GM12878 (cell line): ENCODE results near the gene WIPF2. TPM values are rescaled to one million over a fixed set of nuclear protein-coding genes. Genes with fewer than 3 reads are reported as not detected.

Experiments used
- ATAC-seq: fragments of 200-7000 bp; cut with Tn5 transposase; 3 replicates; pipeline ENCODE4 v1.9.1; 2020; ENCODE audit warnings: mild to moderate bottlenecking, moderate library complexity
- BruUV-seq: library from RNA; stranded (reverse); fragments of 400-500 nt; replicated peaks from 2 replicates; lab custom pipeline; 2021; lab: Mats Ljungman, UMichigan
- CTCF ChIA-PET: fragments of 300-600 bp; sonication (Branson Sonifier 250); formaldehyde crosslinking; extraction: SDS; loops from one replicate; lab custom pipeline; 2021; ENCODE audit warnings: inconsistent platforms; lab: Yijun Ruan, JAX
- POLR2A ChIA-PET: fragments of 350-600 bp; formaldehyde crosslinking; extraction: SDS; loops from one replicate; lab custom pipeline; 2021; ENCODE audit warnings: inconsistent platforms; lab: Charles Lee
- RAD21 ChIA-PET: fragments of 300-600 bp; sonication (Branson Sonifier 250); formaldehyde crosslinking; loops from one replicate; lab custom pipeline; 2023; ENCODE audit warnings: antibody characterized with exemption; ENCODE audit not compliant: unreplicated experiment; lab: Charles Lee
- SMC1A ChIA-PET: fragments of 300-600 bp; sonication (Branson Sonifier 250); formaldehyde crosslinking; loops from one replicate; lab custom pipeline; 2023; ENCODE audit not compliant: unreplicated experiment, uncharacterized antibody; lab: Charles Lee
- DNase-seq: peaks from one replicate; pipeline ENCODE4 v3.0.0-alpha.2; 2011; ENCODE audit warnings: low read depth, low spot score
- FAIRE-seq: peaks from 3 replicates; lab custom pipeline; 2011; peaks lifted over from hg19 to GRCh38; lab: Jason Lieb, UNC
- H2AFZ ChIP-seq: 2 replicates; pipeline ENCODE4 v1.6.0; 2011; ENCODE audit warnings: low read depth, low read length, control low read depth; ENCODE audit not compliant: control insufficient read depth
- H3K27ac ChIP-seq: 2 replicates; pipeline ENCODE4 v1.5.1; 2011; ENCODE audit warnings: control low read depth; ENCODE audit not compliant: control insufficient read depth, insufficient read depth
- H3K27me3 ChIP-seq, 2 experiments: replicated peaks in 1 of 2; 2 replicates each; pipeline versions ENCODE4 v1.6.0 to v1.6.1; 2011; ENCODE audit warnings: low read length in 1 of 2; ENCODE audit not compliant: control insufficient read depth in 2 of 2, insufficient read depth in 2 of 2
- H3K36me3 ChIP-seq, 2 experiments: 2 replicates each; pipeline ENCODE4 v1.5.1; 2011; ENCODE audit warnings: low read length in 1 of 2; ENCODE audit not compliant: control insufficient read depth in 2 of 2, insufficient read depth in 2 of 2
- H3K4me1 ChIP-seq: 2 replicates; pipeline ENCODE4 v1.6.1; 2011; ENCODE audit warnings: mild to moderate bottlenecking, low read length, moderate library complexity, mixed read lengths; ENCODE audit not compliant: control insufficient read depth, insufficient read depth
- H3K4me2 ChIP-seq: 2 replicates; pipeline ENCODE4 v1.6.0; 2011; ENCODE audit warnings: control low read depth; ENCODE audit not compliant: control insufficient read depth, insufficient read depth
- H3K4me3 ChIP-seq: fragments of 200-600 bp; sonication (generic); 2 replicates; pipeline ENCODE4 v1.5.1; 2016
- H3K79me2 ChIP-seq: 2 replicates; pipeline ENCODE4 v1.6.0; 2011; ENCODE audit warnings: low read length; ENCODE audit not compliant: control insufficient read depth, insufficient read depth
- H3K9ac ChIP-seq: 2 replicates; pipeline ENCODE4 v1.8.0; 2011; ENCODE audit warnings: low read length, control low read depth, mixed read lengths; ENCODE audit not compliant: control insufficient read depth, insufficient read depth
- H3K9me3 ChIP-seq: replicated peaks from 3 replicates; pipeline ENCODE4 v1.5.1; 2011; ENCODE audit warnings: mild to moderate bottlenecking, low read length; ENCODE audit not compliant: control insufficient read depth, insufficient read depth
- H4K20me1 ChIP-seq: 2 replicates; pipeline ENCODE4 v1.6.0; 2011; ENCODE audit not compliant: control insufficient read depth, insufficient read depth
- FOXM1 ChIP-seq: IDR thresholded peaks from 2 replicates; pipeline ENCODE4 v1.6.1; 2012; ENCODE audit warnings: low read depth, mild to moderate bottlenecking, inconsistent platforms, low read length, moderate library complexity
- GABPA ChIP-seq: IDR thresholded peaks from 2 replicates; pipeline ENCODE4 v1.6.1; 2014; ENCODE audit warnings: antibody characterized with exemption, low read depth, mild to moderate bottlenecking, inconsistent platforms
- NFIC ChIP-seq: IDR thresholded peaks from 2 replicates; pipeline ENCODE4 v1.6.1; 2012; ENCODE audit warnings: low read depth, mild to moderate bottlenecking, inconsistent platforms, low read length, moderate library complexity
- RCOR1 ChIP-seq: conservative IDR thresholded peaks from 2 replicates; pipeline ENCODE4 v1.6.1; 2012; ENCODE audit warnings: low read depth, low read length, improper control_type of control experiment
- SMAD5 ChIP-seq: IDR thresholded peaks from 2 replicates; pipeline ENCODE4 v1.6.1; 2016; ENCODE audit warnings: antibody characterized with exemption, low read depth
- ZNF274 ChIP-seq: IDR thresholded peaks from one replicate; pipeline ENCODE4 v1.8.0; 2011; ENCODE audit not compliant: insufficient read length, insufficient read depth
- WGBS: methylation state at CpG from one replicate; pipeline ENCODE4 v1.1.6; 2016; ENCODE audit warnings: low lambda C conversion rate; ENCODE audit not compliant: insufficient replicate concordance, insufficient coverage; ENCODE audit errors: missing lambda C conversion rate; 5-methylcytosine and 5-hydroxymethylcytosine counted together
- in situ Hi-C: fragments of 300-500 bp; cut with MboI; formaldehyde crosslinking; loops from 9 replicates; pipeline ENCODE4 v1.14.3; 2018; ENCODE audit warnings: mixed read lengths
- intact Hi-C: fragments of 100-400 bp; cut with micrococcal nuclease; formaldehyde crosslinking; loops from one replicate; pipeline ENCODE4 v1.14.2; 2022; ENCODE audit not compliant: unreplicated experiment
- polyA plus RNA-seq, 11 experiments: library from polyadenylated mRNA; depleted of rRNA in 4 of 11; unstranded in 6 of 11; stranded (reverse) in 5 of 11; fragments of >200 nt; fragmentation: Nextera tagmentation in 4 of 11; fragmentation: Illumina TruSeq in 1 of 11; extraction: Ambion mirVana in 4 of 11; extraction: Trizol in 1 of 11; gene quantifications; 1 replicate in 1 of 11; 2 replicates in 10 of 11; pipeline versions ENCODE4 v1.2.1 to v1.2.3, GENCODE V29; 2011 to 2016; ENCODE audit warnings: inconsistent platforms in 2 of 11, missing spikeins in 2 of 11, low read depth in 1 of 11
- total RNA-seq, 4 experiments: library from RNA; depleted of rRNA in 3 of 4; stranded (reverse); fragments of >200 nt in 3 of 4; fragmentation: Illumina TruSeq in 1 of 4; extraction: Trizol in 1 of 4; gene quantifications; 2 replicates each; pipeline versions ENCODE4 v1.2.1 to v1.2.3, GENCODE V29; 2013 to 2021
- TF ChIP-seq, protein P1 (sequence below): fragments of 450-650 bp; formaldehyde crosslinking; IDR thresholded peaks from 2 replicates; pipeline ENCODE4 v1.5.0; 2022; ENCODE audit warnings: mild to moderate bottlenecking, missing genetic modification characterization

WIPF2 gene
- total and polyA plus RNA-seq, 10 of the 15 experiments (the other 5 are each of a cell fraction or from before 2014, with no cell fraction given): 4.2 to 20.8 (median 7.1) TPM

DNA sequence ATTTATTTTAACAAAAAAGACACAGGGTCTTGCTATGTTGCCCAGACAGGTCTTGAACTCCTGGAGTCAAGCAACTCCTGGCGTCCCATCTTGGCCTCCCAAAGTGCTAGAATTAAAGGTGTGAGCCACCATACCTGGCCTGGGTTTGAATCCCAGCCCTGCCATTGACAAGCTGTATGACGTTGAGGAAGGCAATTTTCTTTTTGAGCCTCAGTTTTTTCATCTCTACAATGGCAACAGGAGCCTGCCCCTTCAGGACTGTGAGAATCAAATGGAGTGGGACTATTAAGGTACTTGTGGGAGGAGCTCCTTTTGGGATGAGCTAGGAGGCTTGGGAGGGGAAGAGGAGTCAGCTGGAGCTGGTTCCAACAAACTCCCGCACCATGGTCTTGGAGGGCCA lies 96.1 kb downstream of the WIPF2 start:
- Histone ChIP-seq H3K9ac (no peak overlapping the region), H3K27ac (no peak overlapping the region), H3K36me3 (no peaks in the 10 kb centered on the region; a peak in 1 of 4 replicates), H2AFZ (no peak overlapping the region), H3K27me3 (no peaks in the 10 kb centered on the region), H3K79me2 (peaks cover 24% of the 10 kb centered on the region), H3K4me1 (peaks cover 52% of the 10 kb centered on the region), H4K20me1 (no peaks in the 10 kb centered on the region), H3K4me2 (no peak overlapping the region), H3K9me3 (no peaks in the 10 kb centered on the region), H3K4me3 (no peak overlapping the region)
- RAD21 ChIA-PET: interaction anchor here (0.8 to 2.4 kb wide), 5 partner anchors 8 to 39 kb away, joined by 3 to 6 read pairs (median 5); no protein-coding TSS in a partner anchor
- intact Hi-C loops (loop anchor here (10.0 kb wide), 1 partner anchor 100 kb away; the partner anchor contains the start of gene TOP2A), in situ Hi-C loops (no loop called here)
- no TSS peak for BruUV-seq
- DNase-seq (no peak), FAIRE-seq (no peak), ATAC-seq (no peak)
- POLR2A ChIA-PET: interaction anchor here (9.8 kb wide), 1 partner anchor 9 kb away, joined by 123 read pairs; no protein-coding TSS in a partner anchor
- no peak for TF ChIP-seq GABPA
- TF ChIP-seq RCOR1: no peak
- TF ChIP-seq ZNF274: no peak
- TF ChIP-seq, protein P1, sequence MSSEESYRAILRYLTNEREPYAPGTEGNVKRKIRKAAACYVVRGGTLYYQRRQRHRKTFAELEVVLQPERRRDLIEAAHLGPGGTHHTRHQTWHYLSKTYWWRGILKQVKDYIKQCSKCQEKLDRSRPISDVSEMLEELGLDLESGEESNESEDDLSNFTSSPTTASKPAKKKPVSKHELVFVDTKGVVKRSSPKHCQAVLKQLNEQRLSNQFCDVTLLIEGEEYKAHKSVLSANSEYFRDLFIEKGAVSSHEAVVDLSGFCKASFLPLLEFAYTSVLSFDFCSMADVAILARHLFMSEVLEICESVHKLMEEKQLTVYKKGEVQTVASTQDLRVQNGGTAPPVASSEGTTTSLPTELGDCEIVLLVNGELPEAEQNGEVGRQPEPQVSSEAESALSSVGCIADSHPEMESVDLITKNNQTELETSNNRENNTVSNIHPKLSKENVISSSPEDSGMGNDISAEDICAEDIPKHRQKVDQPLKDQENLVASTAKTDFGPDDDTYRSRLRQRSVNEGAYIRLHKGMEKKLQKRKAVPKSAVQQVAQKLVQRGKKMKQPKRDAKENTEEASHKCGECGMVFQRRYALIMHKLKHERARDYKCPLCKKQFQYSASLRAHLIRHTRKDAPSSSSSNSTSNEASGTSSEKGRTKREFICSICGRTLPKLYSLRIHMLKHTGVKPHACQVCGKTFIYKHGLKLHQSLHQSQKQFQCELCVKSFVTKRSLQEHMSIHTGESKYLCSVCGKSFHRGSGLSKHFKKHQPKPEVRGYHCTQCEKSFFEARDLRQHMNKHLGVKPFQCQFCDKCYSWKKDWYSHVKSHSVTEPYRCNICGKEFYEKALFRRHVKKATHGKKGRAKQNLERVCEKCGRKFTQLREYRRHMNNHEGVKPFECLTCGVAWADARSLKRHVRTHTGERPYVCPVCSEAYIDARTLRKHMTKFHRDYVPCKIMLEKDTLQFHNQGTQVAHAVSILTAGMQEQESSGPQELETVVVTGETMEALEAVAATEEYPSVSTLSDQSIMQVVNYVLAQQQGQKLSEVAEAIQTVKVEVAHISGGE (CRISPR knock-in tag): no peak
- TF ChIP-seq FOXM1: no peak
- no peak for TF ChIP-seq SMAD5
- TF ChIP-seq NFIC: no peak
- CTCF ChIA-PET: interaction anchor here (0.7 to 8.4 kb wide), 9 partner anchors 5 to 113 kb away, joined by 3 to 90 read pairs (median 6); partner anchors contain the start of gene RARA
- WGBS: 63% methylated on average over 3 of the region's 3 CpGs
- SMC1A ChIA-PET: interaction anchor here (1.0 to 1.7 kb wide), 3 partner anchors 8 to 30 kb away, joined by 3 to 11 read pairs (median 3); no protein-coding TSS in a partner anchor
